GM18507 (cell line): Measurements from ENCODE around the gene CCAR1.
"Not testable (repeated sequence)": the region's sequence is repeated elsewhere in the genome, so short reads cannot be mapped to it uniquely, and the experiment has no call there.

Source experiments
- DNase-seq: peaks from one replicate; pipeline ENCODE4 v3.0.0; 2011; ENCODE audit warnings: low read depth; ENCODE audit not compliant: insufficient read length; ENCODE audit errors: extremely low spot score
- FAIRE-seq: peaks from 2 replicates; lab custom pipeline; 2011; peaks lifted over from hg19 to GRCh38; lab: Jason Lieb, UNC

The CCAR1 gene

GRCh38 chr10:68816796-68817412, 95.9 kb downstream of the CCAR1 start:
- FAIRE-seq (no peak), DNase-seq (no peak)

DNA sequence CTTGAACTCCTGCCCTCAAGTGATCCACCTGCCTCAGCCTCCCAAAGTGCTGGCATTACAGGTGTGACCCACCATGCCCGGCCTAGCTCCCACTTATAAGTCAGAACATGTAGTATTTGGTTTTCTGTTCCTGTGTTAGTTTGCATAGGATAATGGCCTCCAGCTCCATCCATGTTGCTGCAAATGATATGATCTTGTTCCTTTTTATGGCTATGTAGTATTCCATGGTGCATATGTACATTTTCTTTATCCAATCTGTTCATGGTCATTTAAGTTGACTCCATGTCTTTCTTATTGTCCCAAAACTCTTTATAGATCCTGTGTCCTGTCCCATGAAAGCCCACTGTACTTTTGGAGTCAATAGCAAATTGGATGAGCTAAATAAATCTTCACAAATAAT, 99.3 kb downstream of the CCAR1 start:
- not testable (repeated sequence) for DNase-seq, FAIRE-seq

GRCh38 chr10:68822626-68823025, 101.6 kb downstream of the CCAR1 start:
- FAIRE-seq, DNase-seq: not testable (repeated sequence)

- peak; percentile 52 for DNase-seq
- no peak for FAIRE-seq
Measured at GRCh38 chr10:68826764-68827591, 105.9 kb downstream of the CCAR1 start, which contains the start of gene STOX1. STOX1 (plus strand) TSS chr10:68827531; CDS start chr10:68827624, 93 bp downstream.

DNA sequence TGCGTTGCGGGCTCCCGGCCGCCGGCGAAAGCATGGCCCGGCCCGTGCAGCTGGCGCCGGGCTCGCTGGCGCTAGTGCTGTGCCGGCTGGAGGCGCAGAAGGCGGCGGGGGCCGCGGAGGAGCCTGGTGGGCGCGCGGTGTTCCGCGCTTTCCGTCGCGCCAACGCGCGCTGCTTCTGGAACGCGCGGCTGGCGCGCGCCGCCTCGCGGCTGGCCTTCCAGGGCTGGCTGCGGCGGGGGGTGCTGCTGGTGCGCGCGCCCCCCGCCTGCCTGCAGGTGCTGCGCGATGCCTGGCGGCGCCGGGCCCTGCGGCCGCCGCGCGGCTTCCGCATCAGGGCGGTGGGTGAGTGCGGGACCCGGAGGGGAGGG, 106.5 kb downstream of the CCAR1 start:
- not testable (repeated sequence) for FAIRE-seq

GRCh38 chr10:68828083-68828601, 107.1 kb downstream of the CCAR1 start:
- DNase-seq, FAIRE-seq: not testable (repeated sequence)

More for the DNA sequence above, 106.5 kb downstream of the CCAR1 start:
- DNase-seq, result not testable (repeated sequence)

- no peak for DNase-seq
- FAIRE-seq, result no peak
Measured at GRCh38 chr10:68828833-68829232, 107.8 kb downstream of the CCAR1 start.

GRCh38 chr10:68829521-68829920, 108.5 kb downstream of the CCAR1 start:
- FAIRE-seq (no peak), DNase-seq (no peak)

DNA sequence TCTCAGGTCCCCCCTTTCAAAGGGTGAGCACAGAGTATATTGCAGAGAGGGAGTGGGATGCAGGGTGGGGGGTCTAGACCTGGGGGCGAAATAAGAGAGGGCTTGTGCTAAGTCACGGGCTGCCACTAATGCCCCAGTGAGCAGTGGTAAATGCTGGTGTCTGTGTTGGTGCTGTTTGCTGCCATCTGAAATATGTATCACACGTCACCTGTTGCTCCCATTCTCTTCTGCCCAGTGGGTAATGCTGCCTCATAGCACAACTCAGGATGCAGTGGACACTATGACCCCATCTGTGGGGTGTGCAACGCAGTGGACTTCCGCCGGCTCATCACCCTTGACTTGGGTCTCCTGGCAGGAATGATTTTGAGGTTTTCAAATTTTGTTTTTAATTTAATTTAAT, 108.9 kb downstream of the CCAR1 start:
- no peak for FAIRE-seq
- DNase-seq, result no peak

DNA sequence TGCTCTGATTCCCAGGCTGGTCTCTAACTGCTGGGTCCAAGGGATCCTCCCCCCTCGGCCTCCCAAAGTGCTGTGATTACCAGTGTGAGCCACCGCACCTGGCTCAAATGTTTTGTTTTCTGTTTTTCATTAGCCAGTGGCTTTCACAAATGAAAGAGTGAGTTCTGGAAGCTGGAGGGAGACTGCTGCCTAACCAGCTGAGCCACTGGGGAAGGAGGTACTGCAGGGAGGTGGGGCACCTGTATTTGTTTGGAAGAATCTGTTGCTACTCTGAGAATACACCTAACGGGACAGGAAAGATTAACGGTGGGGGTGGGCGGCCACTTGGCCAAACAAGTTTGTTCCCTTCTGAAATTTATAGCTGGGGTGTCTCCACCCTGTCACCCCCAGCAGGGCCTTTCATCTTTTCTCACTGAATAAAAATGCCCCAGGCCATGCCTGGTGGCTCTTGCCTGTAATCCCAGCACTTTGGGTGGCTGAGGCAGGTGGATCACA, 111.0 kb downstream of the CCAR1 start:
- no peak for FAIRE-seq
- no peak for DNase-seq

DNA sequence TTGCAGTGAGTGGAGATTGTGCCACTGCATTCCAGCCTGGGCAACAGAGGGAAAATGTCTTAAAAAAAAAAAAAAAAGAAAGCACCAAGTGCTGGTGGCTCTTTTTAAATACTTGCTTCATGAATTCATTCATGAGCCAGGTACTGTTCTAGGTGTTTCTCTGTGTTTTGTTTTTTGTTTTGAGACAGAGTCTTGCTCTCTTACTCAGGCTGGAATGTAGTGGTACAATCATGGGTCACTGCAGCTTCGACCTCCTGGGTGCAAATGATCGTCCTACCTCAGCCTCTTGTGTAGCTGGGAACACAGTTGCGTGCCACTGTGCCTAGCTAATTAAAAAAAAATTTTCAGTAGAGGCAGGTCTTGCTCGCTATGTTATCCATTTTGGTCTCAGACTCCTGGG, 111.6 kb downstream of the CCAR1 start:
- DNase-seq, result no peak
- no peak for FAIRE-seq

GRCh38 chr10:68837626-68838322, 116.7 kb downstream of the CCAR1 start:
- FAIRE-seq, result no peak

GRCh38 chr10:68840650-68841049, 119.6 kb downstream of the CCAR1 start:
- not testable (repeated sequence) for FAIRE-seq, DNase-seq

More at GRCh38 chr10:68837626-68838322, 116.7 kb downstream of the CCAR1 start:
- no peak for DNase-seq
